Suprapubic skin (tissue), 4 donors: ENCODE results near the gene NRCAM. TPM values are rescaled to one million over a fixed set of nuclear protein-coding genes. Genes with fewer than 3 reads are reported as not detected.

Source experiments
- DNase-seq, 2 donors: peaks; one replicate each; pipeline ENCODE4 v3.0.0-alpha.2; 2019; ENCODE audit warnings: low spot score in 2 of 2
- H3K27ac ChIP-seq: fragments of 200-600 bp; sonication (generic); one replicate; pipeline ENCODE4 v1.5.1; 2019
- H3K27me3 ChIP-seq: fragments of 200-600 bp; sonication (generic); one replicate; pipeline ENCODE4 v1.5.1; 2019
- H3K36me3 ChIP-seq: fragments of 200-600 bp; sonication (generic); one replicate; pipeline ENCODE4 v1.5.1; 2019
- H3K4me1 ChIP-seq: fragments of 200-600 bp; sonication (generic); one replicate; pipeline ENCODE4 v1.5.1; 2019
- H3K4me3 ChIP-seq: fragments of 200-600 bp; sonication (generic); one replicate; pipeline ENCODE4 v1.5.1; 2019; ENCODE audit warnings: mild to moderate bottlenecking
- H3K9me3 ChIP-seq: fragments of 200-600 bp; sonication (generic); one replicate; pipeline ENCODE4 v1.5.1; 2019
- EP300 ChIP-seq: sonication (generic); formaldehyde crosslinking; IDR thresholded peaks from one replicate; pipeline ENCODE4 v1.6.1; 2017; ENCODE audit warnings: antibody characterized with exemption
- POLR2A ChIP-seq, 2 donors: fragments of 450-650 bp; IDR thresholded peaks; one replicate each; pipeline ENCODE4 v1.6.1; 2017; ENCODE audit warnings: antibody characterized with exemption in 2 of 2, mild to moderate bottlenecking in 2 of 2, moderate library complexity in 2 of 2
- POLR2AphosphoS5 ChIP-seq, 3 donors: sonication (generic); formaldehyde crosslinking; IDR thresholded peaks; one replicate each; pipeline ENCODE4 v1.6.1; 2017; ENCODE audit warnings: antibody characterized with exemption in 3 of 3
- WGBS: methylation state at CpG from one replicate; pipeline ENCODE4 v1.1.5; 2018; 5-methylcytosine and 5-hydroxymethylcytosine counted together
- total RNA-seq, 4 donors: library from RNA; depleted of rRNA; stranded (reverse); fragments of >200 nt; gene quantifications; one replicate each; pipeline ENCODE4 v1.1.0, GENCODE V29; 2016
- TF ChIP-seq, protein P1 (sequence below), 2 donors: fragments of 200-600 bp in 1 of 2; fragments of 450-650 bp in 1 of 2; sonication (generic) in 1 of 2; IDR thresholded peaks; one replicate each; pipeline ENCODE4 v1.5.1; 2016 to 2019; ENCODE audit warnings: antibody characterized with exemption in 2 of 2, mild to moderate bottlenecking in 1 of 2, moderate library complexity in 1 of 2

Gene NRCAM
- total RNA-seq, 4 donors from 2014 or later: 2.3 to 7.2 (median 2.8) TPM

- H3K36me3 ChIP-seq: no peaks in the 10 kb centered on the region
- 77% methylated on average over 4 of the region's 4 CpGs for WGBS
Measured at GRCh38 chr7:108424013-108424412, 32.2 kb downstream of the NRCAM start.

DNA sequence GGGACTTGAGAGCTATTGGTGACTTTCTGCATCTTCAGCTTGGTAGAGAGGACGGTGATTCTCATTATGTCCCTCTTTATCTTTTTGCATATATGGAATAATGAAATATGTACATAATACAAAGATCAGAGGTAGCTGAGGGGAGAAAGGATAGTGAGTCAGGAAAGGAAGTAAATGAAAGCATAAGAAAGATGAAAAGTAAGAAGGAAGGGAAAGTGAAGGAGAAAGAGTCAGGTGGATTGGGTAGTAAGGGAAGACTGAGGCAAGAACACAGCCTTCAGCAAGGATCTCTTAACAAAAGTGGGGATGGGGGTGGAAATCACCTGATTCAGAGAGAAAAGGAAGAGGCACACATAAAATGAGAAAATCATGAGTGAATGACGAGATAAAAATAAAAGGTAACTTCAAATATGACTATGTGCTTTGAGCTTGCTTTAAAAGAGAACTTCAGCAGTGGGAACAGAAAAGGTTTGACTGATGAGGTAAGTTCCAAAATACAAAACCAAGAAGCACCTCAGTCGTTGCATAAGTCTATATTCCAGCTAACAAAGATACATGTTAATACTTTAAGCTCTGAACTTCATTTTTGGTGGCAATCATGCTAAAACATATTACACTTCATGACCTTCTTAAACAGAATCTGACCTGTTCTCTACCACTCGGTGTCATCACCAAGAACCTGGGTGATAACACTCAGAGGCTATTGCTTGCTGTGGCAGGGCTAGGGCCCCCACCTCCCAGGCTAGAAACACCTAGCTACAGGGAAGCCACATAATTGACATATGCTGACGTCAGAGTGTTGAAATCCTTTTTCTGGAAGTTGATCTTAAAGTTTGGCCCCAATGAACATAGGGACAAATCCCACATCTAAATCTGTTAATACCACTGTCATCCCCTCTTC is 32.9 kb downstream of the NRCAM start:
- H3K4me1 ChIP-seq: no peaks in the 10 kb centered on the region
- TF ChIP-seq POLR2A (IDR thresholded peaks at IDR 0.05) (no peak), POLR2AphosphoS5 (IDR thresholded peaks at IDR 0.05) (no peak), EP300 (no peak)
- TF ChIP-seq, protein P1, sequence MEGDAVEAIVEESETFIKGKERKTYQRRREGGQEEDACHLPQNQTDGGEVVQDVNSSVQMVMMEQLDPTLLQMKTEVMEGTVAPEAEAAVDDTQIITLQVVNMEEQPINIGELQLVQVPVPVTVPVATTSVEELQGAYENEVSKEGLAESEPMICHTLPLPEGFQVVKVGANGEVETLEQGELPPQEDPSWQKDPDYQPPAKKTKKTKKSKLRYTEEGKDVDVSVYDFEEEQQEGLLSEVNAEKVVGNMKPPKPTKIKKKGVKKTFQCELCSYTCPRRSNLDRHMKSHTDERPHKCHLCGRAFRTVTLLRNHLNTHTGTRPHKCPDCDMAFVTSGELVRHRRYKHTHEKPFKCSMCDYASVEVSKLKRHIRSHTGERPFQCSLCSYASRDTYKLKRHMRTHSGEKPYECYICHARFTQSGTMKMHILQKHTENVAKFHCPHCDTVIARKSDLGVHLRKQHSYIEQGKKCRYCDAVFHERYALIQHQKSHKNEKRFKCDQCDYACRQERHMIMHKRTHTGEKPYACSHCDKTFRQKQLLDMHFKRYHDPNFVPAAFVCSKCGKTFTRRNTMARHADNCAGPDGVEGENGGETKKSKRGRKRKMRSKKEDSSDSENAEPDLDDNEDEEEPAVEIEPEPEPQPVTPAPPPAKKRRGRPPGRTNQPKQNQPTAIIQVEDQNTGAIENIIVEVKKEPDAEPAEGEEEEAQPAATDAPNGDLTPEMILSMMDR (IDR thresholded peaks at IDR 0.05): no peak
- WGBS: 83% methylated on average over 5 of the region's 5 CpGs

More at GRCh38 chr7:108424013-108424412, 32.2 kb downstream of the NRCAM start:
- DNase-seq: no peak
- TF ChIP-seq EP300: no peak
- TF ChIP-seq, protein P1 (IDR thresholded peaks at IDR 0.05): no peak
- TF ChIP-seq POLR2A (IDR thresholded peaks at IDR 0.05): no peak
- no peak for TF ChIP-seq POLR2AphosphoS5 (IDR thresholded peaks at IDR 0.05)
- Histone ChIP-seq H3K27me3 (peaks cover 6% of the 10 kb centered on the region), H3K27ac (no peak overlapping the region), H3K4me3 (no peak overlapping the region), H3K9me3 (no peaks in the 10 kb centered on the region), H3K4me1 (no peaks in the 10 kb centered on the region)

GRCh38 chr7:108421720-108422331 is 34.4 kb downstream of the NRCAM start:
- H3K36me3 ChIP-seq: no peaks in the 10 kb centered on the region
- WGBS: 36% methylated on average over 3 of the region's 3 CpGs

More for the DNA sequence above, 32.9 kb downstream of the NRCAM start:
- Histone ChIP-seq H3K4me3 (no peak overlapping the region), H3K9me3 (no peaks in the 10 kb centered on the region), H3K27ac (no peak overlapping the region), H3K36me3 (no peaks in the 10 kb centered on the region), H3K27me3 (peaks cover 6% of the 10 kb centered on the region)
- DNase-seq: no peak

DNA sequence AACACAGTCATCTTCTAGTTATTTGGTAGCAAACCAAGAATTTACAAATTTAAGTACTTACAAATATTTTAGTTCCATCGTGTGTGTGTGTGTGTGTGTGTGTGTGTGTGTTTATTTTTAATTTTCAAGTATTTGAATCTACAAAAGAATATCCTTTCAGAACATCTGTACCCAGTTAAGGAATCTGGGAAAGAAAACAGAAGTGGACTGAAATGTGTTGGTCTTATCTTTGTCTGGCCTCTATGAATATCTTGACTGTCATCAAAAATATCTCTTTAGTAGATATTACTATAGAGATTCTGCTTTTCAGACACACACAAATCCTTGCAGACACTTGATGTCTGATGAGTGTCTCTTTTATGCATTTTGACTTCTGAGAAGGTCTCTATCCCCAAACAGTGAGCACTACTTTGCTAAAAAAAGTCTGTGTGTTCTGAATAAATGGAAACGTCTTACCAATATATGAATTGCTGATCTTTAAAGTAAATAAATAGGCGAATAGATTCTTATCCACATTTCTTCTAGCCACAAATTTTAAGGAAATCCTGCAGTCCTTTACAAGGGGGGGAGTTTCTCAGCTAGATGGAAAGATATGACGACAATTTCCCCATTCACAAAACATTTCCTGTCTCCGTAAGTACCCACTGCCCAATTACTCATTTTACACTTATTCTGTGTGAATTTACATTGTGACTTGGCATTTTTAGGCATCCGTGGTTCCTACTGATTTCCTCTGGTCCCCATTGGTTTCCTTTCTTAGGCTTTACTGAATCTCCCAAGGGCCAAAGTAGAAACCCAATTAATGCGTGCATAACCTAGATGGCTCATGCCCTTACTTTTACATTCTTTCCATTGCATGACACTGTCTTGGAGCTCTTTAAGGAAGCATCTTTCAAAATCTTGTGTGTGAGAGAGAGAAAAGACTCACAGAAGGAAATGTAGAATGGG is 36.0 kb downstream of the NRCAM start:
- no peak for DNase-seq

More at GRCh38 chr7:108421720-108422331, 34.4 kb downstream of the NRCAM start:
- Histone ChIP-seq H3K27me3 (peaks cover 6% of the 10 kb centered on the region), H3K4me3 (no peak overlapping the region), H3K27ac (no peak overlapping the region), H3K4me1 (no peaks in the 10 kb centered on the region), H3K9me3 (no peaks in the 10 kb centered on the region)
- DNase-seq: no peak
- TF ChIP-seq POLR2AphosphoS5 (IDR thresholded peaks at IDR 0.05): no peak
- TF ChIP-seq POLR2A (IDR thresholded peaks at IDR 0.05): no peak
- TF ChIP-seq EP300: no peak
- TF ChIP-seq, protein P1 (IDR thresholded peaks at IDR 0.05): no peak

More for the DNA sequence above, 36.0 kb downstream of the NRCAM start:
- H3K4me1 ChIP-seq: peaks cover 7% of the 10 kb centered on the region
- no peaks in the 10 kb centered on the region for H3K36me3 ChIP-seq
- H3K9me3 ChIP-seq: no peaks in the 10 kb centered on the region
- H3K27ac ChIP-seq: no peak overlapping the region
- H3K4me3 ChIP-seq: no peak overlapping the region
- TF ChIP-seq POLR2A (IDR thresholded peaks at IDR 0.05): no peak
- no peak for TF ChIP-seq POLR2AphosphoS5 (IDR thresholded peaks at IDR 0.05)
- TF ChIP-seq, protein P1 (IDR thresholded peaks at IDR 0.05): no peak
- TF ChIP-seq EP300: no peak
- peaks cover 6% of the 10 kb centered on the region for H3K27me3 ChIP-seq
- 46% methylated on average over 7 of the region's 7 CpGs for WGBS
